Ascending aorta (tissue), 2 donors: ENCODE data around the gene SHOX. TPM values are rescaled to one million over a fixed set of nuclear protein-coding genes. Genes with fewer than 3 reads are reported as not detected.

ENCODE experiments used
- DNase-seq, 2 donors: peaks; one replicate each; pipeline ENCODE4 v3.0.0-alpha.2; 2019; ENCODE audit warnings: low spot score in 2 of 2
- H3K27ac ChIP-seq, 2 donors: fragments of 200-600 bp; sonication (generic); one replicate each; pipeline ENCODE4 v1.5.1; 2016 to 2017; ENCODE audit warnings: mild to moderate bottlenecking in 1 of 2
- H3K27me3 ChIP-seq: fragments of 200-600 bp; sonication (generic); one replicate; pipeline ENCODE4 v1.5.1; 2017
- H3K36me3 ChIP-seq, 2 donors: fragments of 200-600 bp; sonication (generic); one replicate each; pipeline ENCODE4 v1.5.1; 2016
- H3K4me1 ChIP-seq, 2 donors: fragments of 200-600 bp; sonication (generic); one replicate each; pipeline ENCODE4 v1.5.1; 2016 to 2017; ENCODE audit warnings: mild to moderate bottlenecking in 1 of 2
- H3K4me3 ChIP-seq, 2 donors: fragments of 200-600 bp; sonication (generic); one replicate each; pipeline ENCODE4 v1.5.1; 2016 to 2017; ENCODE audit warnings: mild to moderate bottlenecking in 1 of 2
- H3K9me3 ChIP-seq, 2 donors: fragments of 200-600 bp; sonication (generic); one replicate each; pipeline ENCODE4 v1.5.1; 2016
- CTCF ChIP-seq, 3 experiments: fragments of 200-600 bp in 2 of 3; fragments of 450-650 bp in 1 of 3; sonication (generic) in 2 of 3; IDR thresholded peaks; one replicate each; pipeline ENCODE4 v1.5.1; 2016 to 2019; ENCODE audit warnings: antibody characterized with exemption in 3 of 3, mild to moderate bottlenecking in 1 of 3, moderate library complexity in 1 of 3
- intact Hi-C: fragments of 100-400 bp; cut with DNase I; formaldehyde crosslinking; loops from one replicate; pipeline ENCODE4 v1.15.1; 2023
- total RNA-seq: library from RNA; depleted of rRNA; stranded (reverse); fragments of >200 nt; gene quantifications from one replicate; pipeline ENCODE4 v1.1.0, GENCODE V29; 2016

SHOX gene
- total RNA-seq, 1 donor from 2014 or later: not detected

GRCh38 chrX:703866-704265, 73.3 kb downstream of the SHOX start:
- no peak for DNase-seq
- TF ChIP-seq CTCF (IDR thresholded peaks at IDR 0.05): no peak

More at GRCh38 chrX:703866-704265, 73.3 kb downstream of the SHOX start:
- Histone ChIP-seq H3K27me3 (no peaks in the 10 kb centered on the region), H3K36me3 (no peaks in the 10 kb centered on the region), H3K27ac (no peak overlapping the region), H3K9me3 (peaks cover 0 to 6% of the 10 kb centered on the region in 2 donors), H3K4me1 (no peaks in the 10 kb centered on the region), H3K4me3 (no peak overlapping the region)
- intact Hi-C loops: no loop called here

Other genes starting within 250 kb of the SHOX start
- gene PPP2R3B, start 243.9 kb upstream of the SHOX start, total RNA-seq: 43.4 TPM